Lower leg skin (tissue), 4 donors: ENCODE measurements around the gene IFNAR2. TPM values are rescaled to one million over a fixed set of nuclear protein-coding genes. Genes with fewer than 3 reads are reported as not detected.
"Not testable (repeated sequence)": the region's sequence is repeated elsewhere in the genome, so short reads cannot be mapped to it uniquely, and the experiment has no call there.

Source experiments
- DNase-seq, 2 donors: peaks; one replicate each; pipeline ENCODE4 v3.0.0-alpha.2; 2019; ENCODE audit warnings: low spot score in 2 of 2
- H3K4me3 ChIP-seq: fragments of 200-600 bp; sonication (generic); 2 replicates; pipeline ENCODE4 v1.5.1; 2017; ENCODE audit warnings: mild to moderate bottlenecking, low read depth; ENCODE audit not compliant: poor library complexity, severe bottlenecking
- POLR2A ChIP-seq, 2 donors: fragments of 450-650 bp; IDR thresholded peaks; one replicate each; pipeline ENCODE4 v1.6.1; 2016 to 2017; ENCODE audit warnings: antibody characterized with exemption in 2 of 2, mild to moderate bottlenecking in 1 of 2, moderate library complexity in 1 of 2
- WGBS, 2 donors: methylation state at CpG; one replicate each; pipeline ENCODE4 v1.1.5; 2018; 5-methylcytosine and 5-hydroxymethylcytosine counted together
- intact Hi-C: fragments of 100-400 bp; cut with DNase I; formaldehyde crosslinking; loops from one replicate; pipeline ENCODE4 v1.15.0; 2023; ENCODE audit warnings: low total_unique reads
- total RNA-seq, 4 donors: library from RNA; depleted of rRNA; stranded (reverse); fragments of >200 nt; gene quantifications; one replicate each; pipeline ENCODE4 v1.1.0, GENCODE V29; 2016
- TF ChIP-seq, protein P1 (sequence below), 3 donors: fragments of 450-650 bp; IDR thresholded peaks; one replicate each; pipeline ENCODE4 v1.5.1; 2016; ENCODE audit warnings: antibody characterized with exemption in 3 of 3, mild to moderate bottlenecking in 3 of 3, moderate library complexity in 2 of 3

Gene IFNAR2
- total RNA-seq, 4 donors from 2014 or later = 2.7 to 14.2 (median 2.9) TPM

GRCh38 chr21:33214056-33214455 is 15.7 kb upstream of the IFNAR2 start:
- WGBS, 2 donors = 93 to 100% methylated on average over 1 of the region's 1 CpG
- intact Hi-C loops = no loop called here
- DNase-seq = no peak
- no peak for TF ChIP-seq POLR2A (IDR thresholded peaks at IDR 0.05)
- TF ChIP-seq, protein P1, sequence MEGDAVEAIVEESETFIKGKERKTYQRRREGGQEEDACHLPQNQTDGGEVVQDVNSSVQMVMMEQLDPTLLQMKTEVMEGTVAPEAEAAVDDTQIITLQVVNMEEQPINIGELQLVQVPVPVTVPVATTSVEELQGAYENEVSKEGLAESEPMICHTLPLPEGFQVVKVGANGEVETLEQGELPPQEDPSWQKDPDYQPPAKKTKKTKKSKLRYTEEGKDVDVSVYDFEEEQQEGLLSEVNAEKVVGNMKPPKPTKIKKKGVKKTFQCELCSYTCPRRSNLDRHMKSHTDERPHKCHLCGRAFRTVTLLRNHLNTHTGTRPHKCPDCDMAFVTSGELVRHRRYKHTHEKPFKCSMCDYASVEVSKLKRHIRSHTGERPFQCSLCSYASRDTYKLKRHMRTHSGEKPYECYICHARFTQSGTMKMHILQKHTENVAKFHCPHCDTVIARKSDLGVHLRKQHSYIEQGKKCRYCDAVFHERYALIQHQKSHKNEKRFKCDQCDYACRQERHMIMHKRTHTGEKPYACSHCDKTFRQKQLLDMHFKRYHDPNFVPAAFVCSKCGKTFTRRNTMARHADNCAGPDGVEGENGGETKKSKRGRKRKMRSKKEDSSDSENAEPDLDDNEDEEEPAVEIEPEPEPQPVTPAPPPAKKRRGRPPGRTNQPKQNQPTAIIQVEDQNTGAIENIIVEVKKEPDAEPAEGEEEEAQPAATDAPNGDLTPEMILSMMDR (IDR thresholded peaks at IDR 0.05) = no peak
- no peak overlapping the region for H3K4me3 ChIP-seq

- TF ChIP-seq, protein P1 (IDR thresholded peaks at IDR 0.05) = no peak
- TF ChIP-seq POLR2A (IDR thresholded peaks at IDR 0.05) = no peak
Measured at GRCh38 chr21:33217138-33217520, 12.6 kb upstream of the IFNAR2 start.

GRCh38 chr21:33219300-33219699 is 10.4 kb upstream of the IFNAR2 start:
- no peak for TF ChIP-seq POLR2A (IDR thresholded peaks at IDR 0.05)
- TF ChIP-seq, protein P1 (IDR thresholded peaks at IDR 0.05) = no peak
- H3K4me3 ChIP-seq = no peak overlapping the region
- DNase-seq = no peak
- intact Hi-C loops = no loop called here
- 93 to 100% methylated on average over 3 of the region's 3 CpGs for WGBS, 2 donors

More at GRCh38 chr21:33217138-33217520, 12.6 kb upstream of the IFNAR2 start:
- no peak overlapping the region for H3K4me3 ChIP-seq
- 92 to 98% methylated on average over 2 of the region's 2 CpGs for WGBS, 2 donors
- intact Hi-C loops = no loop called here
- DNase-seq = no peak

DNA sequence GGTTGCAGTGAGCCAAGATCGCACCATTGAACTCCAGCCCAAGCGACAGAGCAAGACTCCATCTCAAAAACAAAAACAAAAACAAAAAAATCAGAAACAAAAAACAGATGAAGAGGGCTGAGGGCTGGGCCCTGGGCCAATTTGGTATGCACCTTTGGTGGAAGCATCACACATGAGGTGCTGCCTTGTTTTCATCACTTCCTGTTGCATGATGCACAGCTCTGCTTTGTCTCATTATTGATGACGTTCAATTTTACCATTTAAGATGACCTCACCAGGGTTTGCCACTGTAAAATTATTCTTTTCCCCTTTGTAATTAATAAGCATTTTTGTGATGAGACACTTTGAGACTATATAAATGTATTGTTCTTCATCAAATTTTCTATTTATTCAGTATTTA is 9.8 kb upstream of the IFNAR2 start:
- H3K4me3 ChIP-seq = no peak overlapping the region
- intact Hi-C loops = no loop called here
- TF ChIP-seq POLR2A (IDR thresholded peaks at IDR 0.05) = no peak
- TF ChIP-seq, protein P1 (IDR thresholded peaks at IDR 0.05) = no peak
- no peak for DNase-seq
- 92 to 93% methylated on average over 3 of the region's 3 CpGs for WGBS, 2 donors

DNA sequence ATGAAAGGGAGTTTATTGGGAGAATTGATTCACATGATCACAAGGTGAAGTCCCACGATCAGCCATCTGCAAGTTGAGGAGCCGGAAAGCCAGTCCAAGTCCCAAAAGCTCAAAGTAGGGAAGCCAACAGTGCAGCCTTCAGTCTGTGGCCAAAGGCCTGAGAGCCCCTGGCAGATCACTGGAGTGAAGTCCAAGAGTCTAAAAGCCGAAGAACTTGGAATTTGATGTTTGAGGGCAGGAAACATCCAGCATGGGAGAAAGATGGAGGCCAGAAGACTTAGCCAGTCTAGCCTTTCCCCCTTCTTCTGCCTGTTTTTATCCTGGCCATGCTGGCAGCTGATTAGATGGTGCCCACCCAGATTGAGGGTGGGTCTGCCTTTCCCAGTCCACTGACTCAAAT is 4.4 kb upstream of the IFNAR2 start:
- DNase-seq, H3K4me3 ChIP-seq, intact Hi-C loops: not testable (repeated sequence)
- 90 to 95% methylated on average over 3 of the region's 3 CpGs for WGBS, 2 donors

DNA sequence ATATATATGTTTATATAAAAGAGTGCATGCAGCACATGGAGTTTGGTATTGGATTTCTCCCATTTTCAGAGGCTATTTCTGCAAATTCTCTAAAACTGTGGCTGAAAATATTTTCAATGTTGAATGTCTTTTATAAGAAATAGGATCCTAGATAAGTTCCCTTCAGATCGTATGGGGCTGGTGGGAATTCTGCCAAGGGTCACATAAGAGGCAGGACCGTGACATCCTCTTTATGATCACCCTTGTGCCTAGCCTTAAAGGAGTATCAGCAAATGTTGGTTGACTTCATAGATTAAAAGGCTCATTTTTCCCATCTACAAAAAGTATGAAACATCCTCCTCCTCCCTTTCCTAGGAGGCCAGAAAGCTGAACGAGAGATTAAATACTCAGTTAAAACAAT is 1.3 kb upstream of the IFNAR2 start:
- 54% methylated on average over 3 of the region's 3 CpGs for WGBS, 2 donors
- TF ChIP-seq, protein P1 (IDR thresholded peaks at IDR 0.05) = no peak
- no peak for TF ChIP-seq POLR2A (IDR thresholded peaks at IDR 0.05)
- DNase-seq = no peak
- intact Hi-C loops = no loop called here
- no peak overlapping the region for H3K4me3 ChIP-seq
